Activated effector memory CD4-positive, alpha-beta T cell treated with Interleukin-2 at 50 U/mL for 16 hours (primary cell): ENCODE data around the gene AHRR.

Experiments used
- DNase-seq: peaks from one replicate; pipeline ENCODE4 v3.0.0-alpha.2; 2020

AHRR gene

DNA sequence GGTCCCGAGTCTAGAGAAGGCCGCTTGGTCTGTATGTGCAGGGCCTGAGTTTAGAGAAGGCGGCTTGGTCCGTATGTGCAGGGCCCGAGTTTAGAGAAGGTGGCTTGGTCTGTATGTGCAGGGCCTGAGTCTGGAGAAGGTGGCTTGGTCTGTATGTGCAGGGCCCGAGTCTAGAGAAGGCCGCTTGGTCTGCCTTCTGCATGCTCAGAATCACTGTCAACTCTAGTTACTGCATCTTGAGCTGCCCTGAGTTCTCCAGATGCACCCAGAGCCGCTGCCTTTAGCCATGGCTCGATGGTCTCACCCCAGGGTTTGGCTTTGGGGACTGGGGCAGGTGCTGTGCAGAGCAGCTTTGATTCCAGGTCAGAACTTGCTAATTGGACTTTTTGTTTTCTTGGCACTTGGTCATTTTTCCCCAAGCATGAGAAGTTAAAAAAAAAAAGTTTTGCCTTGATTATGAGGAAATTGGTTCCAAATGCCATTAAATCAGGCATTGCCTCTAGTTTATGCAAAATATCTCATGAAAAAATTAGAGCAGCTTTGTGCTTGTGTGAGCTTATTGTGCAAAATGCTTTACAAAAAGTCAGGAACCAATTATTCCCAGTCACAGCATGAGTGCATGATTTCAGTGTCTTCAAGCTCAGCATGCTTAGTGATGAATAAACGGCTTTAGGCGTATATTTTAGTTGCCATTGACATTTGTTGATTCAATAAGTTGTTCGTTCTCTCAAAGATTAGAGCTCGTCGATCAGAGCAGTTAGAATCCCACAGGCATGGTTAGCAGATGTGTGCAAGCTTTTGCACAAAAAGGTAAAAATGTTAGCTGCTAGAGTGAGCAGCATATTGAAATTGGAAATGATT, 96.0 kb downstream of the AHRR start:
- no peak for DNase-seq

DNA sequence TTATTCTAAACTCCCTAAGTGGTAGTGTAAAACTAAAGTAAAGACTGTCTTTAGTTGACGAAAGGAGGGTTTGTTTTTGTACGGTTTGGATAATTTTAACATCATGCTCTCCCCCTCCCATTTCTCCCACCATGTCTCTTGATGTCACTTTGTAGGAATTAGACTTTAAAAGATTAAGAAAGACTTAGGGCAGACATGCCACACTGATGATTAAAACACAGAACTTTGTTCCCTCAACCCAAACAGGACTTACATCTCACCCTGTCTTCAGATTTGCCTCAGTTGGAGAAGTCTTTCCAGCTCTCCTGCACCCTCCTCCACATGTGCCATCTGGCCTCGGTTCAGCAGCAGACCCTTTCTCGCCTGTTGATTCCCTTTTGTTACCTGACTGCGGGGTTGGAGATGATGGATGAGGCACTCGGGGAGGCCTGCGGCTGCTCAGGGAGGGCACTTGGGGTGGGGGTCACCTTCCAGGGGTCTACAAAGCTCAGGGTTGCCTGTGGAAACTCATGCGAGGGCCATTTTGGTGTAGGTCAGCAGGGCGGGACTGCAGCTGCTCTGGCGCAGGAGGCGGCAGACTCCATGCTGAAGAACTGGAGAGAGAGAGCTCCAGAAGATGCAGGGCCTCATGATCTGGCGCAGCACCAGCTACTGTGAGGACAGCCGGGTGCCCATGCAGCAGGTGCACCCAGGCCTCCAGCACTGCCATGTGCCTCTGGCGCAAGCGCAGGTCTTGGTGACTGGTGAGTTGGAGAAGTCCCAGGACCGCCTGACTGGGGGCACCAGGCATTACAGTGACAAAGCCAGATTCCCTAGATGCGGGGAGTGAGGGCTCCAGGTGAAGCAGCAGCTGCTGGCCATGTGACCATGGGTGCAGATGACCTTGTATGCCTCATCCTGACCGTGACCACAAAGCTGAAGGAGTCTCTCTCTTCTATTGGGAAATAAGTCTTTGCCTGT, 96.9 kb downstream of the AHRR start:
- DNase-seq = no peak

DNA sequence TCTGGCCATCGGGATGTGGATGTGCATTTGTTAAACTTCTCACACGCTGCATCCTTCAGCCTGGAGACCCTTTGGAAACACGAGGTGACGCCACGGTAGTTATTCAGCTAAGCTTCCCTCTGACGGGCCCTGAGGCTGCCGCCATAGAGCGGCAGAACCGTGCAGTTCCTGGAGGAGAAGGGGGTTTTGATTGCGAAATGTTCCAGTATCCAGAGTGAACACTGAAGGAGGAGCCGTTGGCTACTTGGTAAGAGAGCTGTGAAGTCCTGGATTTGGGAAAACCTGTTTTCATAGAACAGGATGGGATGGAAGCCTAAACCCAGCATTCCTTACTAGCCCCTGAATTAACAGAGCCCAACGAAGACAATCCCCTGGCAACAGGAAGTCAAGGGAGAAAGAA, 98.5 kb downstream of the AHRR start:
- DNase-seq = no peak

DNA sequence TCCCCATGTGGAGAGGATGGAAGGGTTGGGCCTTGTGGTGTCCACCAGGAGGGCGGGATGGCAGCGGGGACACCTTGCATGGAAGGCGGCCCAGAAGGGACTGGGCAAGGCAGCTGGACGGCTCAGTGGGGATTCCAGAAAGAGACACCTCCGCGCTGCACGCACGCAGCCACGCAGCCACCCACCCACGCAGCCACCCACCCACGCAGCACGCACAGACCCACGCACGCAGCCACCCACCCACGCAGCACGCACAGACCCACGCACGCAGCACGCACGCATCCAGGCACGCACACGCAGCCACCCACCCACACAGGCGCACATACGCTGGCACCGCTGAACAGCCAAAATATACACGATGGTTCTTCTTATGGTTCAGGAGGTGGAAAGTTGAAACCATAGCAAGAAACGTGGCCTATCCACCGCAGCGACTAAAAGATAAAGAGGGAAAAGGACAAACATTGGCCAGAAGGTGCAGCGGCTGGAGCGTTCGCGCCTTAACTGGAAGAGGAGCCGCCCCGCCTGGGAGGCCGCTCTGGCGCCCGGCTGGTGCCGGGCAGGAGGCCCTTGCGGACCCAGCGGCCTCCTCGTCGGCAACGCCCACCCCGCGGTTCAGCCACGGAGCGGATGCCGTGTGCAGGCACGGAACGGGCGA, 99.2 kb downstream of the AHRR start:
- no peak for DNase-seq

DNA sequence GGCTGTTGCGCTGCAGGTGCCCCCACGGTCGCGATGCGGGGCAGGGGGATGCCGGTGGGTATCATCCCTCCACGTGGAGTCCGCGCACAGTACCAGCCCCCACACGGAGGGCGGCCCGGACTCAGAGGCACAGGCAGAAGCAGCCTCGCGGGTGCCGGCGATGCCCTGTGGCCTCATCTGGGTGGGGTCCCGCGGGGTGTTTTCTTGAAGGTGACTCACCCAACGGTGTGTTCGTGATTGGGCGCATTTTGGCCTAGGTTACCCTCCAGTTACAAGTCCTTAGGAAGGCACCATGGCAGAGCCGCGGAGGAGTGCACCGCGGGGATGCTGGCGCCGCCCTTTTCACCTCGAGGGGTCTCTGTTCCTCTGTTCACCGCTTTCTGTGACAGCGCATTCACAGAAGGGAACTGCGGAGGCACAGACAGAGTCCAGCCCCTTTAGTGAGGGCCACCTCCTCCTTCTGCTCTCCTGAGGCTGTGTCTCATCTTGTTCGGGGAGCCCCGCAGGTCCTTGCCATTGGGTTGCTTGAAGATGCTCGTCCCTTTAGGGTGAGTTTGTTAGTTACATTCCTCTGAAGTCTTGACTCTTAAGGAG, 99.9 kb downstream of the AHRR start:
- no peak for DNase-seq

DNA sequence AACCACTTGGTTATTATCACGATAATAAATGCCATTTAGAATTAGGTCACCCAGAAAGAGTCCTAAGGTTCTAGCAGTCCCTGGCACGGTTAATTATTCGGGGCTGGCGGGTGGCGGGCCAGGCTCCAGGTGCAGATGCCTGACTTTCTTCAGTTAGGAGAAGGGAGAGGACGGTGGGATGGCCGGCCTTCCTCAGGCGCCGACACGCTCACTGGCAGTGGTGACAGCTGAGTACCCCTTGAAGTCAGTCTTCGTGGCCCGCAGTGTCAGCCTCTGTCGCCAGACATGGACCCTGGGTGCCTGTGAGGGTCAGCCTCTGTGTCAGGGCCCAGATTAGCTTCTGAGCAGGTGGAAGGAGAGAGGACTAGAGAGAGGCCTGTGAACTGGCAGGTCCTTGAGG, 100.4 kb downstream of the AHRR start:
- no peak for DNase-seq

DNA sequence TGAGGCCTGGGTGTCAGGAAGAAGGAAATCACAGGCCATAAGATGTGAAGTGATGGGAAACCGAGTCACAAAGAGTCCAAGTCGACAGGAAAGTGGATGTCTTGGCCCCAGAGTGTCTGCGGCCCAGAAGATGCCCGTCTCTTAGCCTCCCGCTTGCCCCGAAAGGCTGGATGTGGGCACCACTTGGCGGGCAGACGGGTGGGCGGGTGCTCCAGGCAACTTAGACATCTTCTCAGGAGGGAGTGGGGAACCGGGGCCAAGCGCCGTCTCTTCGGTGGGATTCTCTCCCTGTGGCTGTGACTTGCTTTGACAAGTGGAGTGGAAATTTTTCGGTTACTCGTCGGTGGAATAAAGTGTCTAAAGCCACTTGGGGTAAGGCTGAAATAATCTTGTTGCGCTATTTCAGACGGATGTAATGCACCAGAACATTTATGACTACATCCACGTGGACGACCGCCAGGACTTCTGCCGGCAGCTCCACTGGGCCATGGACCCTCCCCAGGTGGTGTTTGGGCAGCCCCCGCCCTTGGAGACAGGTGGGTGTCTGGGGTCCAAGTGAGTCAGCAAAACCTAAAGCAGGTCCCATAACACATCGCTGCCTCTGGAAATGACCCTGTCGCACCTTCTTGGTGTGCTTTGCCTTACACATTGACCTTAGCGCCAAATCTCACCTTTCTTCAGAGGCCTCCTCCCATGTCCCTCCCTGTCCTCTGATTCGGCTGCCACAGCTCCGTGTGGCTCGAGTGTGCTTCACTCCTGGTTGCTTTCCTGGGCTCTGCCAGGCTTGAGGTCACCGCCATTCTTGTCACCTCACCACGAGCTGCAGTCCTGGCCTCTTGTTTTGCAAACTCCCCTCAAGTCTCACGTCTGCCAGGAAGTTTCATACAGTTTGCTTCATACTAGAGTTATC, 101.1 kb downstream of the AHRR start:
- DNase-seq = no peak

DNA sequence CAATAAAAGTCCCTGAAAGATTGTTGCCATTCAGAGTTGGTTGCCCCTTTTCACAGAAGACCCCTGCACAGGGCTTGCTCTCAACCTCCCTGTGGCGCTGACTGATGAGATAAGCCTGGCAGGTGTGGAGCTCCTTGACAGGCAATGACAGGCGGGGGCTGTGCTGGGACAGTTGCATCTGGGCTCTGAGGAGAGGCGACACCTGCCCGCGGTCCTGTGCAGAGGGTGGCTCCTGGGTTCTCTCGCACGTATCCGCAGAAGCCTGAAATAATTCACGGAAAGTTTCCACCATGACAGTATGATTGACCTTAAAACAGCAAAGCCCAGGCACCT, 101.7 kb downstream of the AHRR start:
- no peak for DNase-seq

DNA sequence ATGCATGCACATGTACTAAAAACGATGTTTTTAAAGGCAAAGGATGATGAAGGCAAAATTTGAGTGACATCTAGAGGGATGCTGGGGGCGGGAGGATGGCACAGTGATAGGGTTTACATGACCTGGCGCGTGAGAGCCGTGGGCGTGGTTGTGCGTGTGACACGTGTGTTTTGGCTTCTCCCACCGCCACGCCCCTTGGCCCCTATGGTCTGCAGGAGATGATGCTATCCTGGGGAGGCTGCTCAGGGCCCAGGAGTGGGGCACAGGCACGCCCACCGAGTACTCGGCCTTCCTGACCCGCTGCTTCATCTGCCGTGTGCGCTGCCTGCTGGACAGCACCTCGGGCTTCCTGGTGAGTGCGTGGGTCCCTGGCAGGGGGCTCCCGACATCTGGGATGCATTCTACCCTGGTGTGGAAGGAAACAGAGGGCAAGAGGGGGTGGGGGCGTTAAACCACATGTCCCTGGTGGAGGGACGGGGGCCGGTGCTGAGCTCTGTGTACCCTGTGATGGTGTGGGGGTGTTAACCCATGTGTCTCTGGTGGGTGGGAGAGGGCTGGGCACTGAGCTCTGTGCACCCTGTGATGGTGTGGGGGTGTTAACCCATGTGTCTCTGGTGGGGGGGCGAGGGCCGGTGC, 102.2 kb downstream of the AHRR start:
- DNase-seq = no peak

DNA sequence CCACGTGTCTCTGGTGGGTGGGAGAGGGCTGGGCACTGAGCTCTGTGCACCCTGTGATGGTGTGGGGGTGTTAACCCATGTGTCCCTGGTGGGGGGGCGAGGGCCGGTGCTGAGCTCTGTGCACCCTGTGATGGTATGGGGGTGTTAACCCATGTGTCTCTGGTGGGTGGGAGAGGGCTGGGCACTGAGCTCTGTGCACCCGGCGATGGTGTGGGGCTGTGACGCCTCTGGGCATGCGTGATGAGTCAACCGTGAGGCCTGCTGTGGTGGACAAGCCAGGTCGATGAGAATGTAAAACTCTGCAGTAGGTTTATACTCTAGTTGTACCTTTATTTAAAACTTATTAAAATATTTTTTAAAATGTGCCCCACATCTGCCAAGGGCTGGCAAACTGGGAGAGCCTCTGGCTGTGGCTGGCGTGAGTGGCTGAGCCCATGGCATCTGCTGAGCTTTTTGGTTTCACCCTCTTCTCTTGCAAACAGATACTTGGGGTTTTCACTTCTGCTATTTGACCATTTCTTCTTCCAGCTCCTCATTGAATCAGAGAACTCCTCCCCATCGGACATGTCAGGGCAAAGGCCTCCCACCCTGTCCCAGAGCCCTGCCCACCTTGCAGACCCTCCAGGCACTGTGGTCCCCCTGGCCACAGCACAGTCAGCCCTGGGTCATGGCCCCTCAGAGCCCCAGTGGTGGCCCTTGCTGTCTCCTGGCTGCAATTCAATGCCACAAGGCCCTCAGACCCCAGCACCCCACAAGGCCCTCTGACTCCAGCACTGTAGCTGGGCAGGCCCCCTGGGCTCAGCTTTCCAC, 103.0 kb downstream of the AHRR start:
- DNase-seq = no peak

DNA sequence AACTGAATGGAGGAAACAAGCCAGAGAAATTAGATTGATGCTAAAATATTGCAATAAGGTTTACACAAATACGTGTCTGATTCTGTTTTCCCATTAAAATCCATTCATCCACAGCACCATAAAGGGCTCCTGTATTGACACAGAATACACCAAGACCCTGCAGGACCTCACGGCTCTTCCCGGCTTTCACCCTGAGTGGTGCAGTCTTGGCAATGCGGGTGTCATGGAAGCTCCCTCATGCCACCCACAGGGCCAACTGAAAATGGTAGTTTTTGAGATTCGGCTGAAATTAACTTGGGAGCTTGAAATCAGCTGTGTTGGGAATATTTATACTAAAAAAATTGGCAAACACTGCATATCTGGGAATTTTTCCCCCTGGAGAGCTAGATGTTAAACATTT, 104.2 kb downstream of the AHRR start:
- DNase-seq = no peak

DNA sequence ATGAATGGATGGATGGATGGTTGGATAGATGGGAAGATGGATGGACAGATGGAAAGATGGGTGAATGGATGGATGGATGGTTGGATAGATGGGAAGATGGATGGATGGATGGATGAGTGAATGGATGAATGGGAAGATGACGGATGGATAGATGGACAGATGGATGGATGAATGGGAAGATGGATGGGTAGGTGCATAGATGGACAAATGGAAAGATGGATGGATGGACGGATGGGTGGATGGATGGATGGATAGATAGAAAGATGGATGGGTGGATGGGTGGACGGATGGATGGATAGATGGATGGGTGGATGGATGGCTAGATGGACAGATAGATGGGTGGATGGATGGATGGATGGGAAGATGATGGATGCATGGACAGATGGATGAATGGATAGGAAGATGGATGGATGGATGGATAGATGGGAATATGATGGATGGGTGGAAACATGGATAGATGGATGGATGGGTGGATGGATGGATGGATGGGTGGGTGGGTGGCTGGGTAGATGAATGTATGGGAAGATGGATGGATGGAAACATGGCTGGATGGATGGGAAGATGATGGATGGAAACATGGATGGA, 105.0 kb downstream of the AHRR start:
- no peak for DNase-seq

DNA sequence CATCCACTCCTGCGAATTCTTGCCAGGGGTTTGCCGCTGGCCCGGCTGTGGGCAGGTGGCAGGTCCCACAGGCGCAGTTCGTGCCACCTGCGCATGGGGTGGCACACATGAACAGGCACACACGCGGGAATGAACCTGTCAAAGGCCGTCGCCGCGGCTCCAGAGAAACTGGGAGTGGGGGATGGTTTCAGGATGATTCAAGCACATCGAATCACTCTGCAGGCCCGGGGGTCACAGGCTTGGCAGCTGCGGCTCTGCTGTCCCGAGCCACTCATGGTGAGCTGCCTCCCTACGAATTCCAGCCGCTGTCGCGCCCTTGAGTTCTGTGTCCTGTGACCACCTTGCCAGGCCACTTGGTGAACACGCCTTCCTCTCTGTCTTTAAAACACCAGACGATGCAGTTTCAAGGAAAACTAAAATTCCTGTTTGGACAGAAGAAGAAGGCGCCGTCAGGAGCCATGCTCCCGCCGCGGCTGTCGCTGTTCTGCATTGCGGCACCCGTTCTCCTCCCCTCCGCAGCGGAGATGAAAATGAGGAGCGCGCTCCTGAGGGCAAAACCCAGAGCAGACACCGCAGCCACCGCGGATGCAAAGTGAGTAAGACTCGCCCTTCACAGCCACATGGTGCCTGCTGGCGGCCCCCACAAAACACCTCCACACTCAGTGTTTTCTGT, 106.0 kb downstream of the AHRR start:
- no peak for DNase-seq

DNA sequence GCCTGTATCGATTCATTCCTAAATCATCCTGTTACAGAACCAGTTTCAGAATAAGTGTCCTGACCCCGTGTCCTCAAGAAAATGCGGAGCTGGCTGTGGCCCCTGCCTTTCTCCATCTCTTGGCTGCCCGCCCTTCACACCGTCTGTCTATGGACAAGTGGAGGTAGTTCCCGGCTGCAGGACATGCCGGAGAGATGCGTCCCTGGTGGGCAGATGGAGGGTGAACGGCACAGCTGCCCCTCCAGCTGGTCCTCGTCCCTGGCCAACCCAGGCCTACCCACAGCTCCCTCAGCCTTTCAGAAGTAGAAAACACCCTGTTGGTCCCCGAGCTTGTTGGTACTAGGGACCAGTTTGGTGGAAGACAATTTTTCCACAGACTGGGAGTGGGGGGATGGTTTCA, 106.7 kb downstream of the AHRR start:
- DNase-seq = no peak

DNA sequence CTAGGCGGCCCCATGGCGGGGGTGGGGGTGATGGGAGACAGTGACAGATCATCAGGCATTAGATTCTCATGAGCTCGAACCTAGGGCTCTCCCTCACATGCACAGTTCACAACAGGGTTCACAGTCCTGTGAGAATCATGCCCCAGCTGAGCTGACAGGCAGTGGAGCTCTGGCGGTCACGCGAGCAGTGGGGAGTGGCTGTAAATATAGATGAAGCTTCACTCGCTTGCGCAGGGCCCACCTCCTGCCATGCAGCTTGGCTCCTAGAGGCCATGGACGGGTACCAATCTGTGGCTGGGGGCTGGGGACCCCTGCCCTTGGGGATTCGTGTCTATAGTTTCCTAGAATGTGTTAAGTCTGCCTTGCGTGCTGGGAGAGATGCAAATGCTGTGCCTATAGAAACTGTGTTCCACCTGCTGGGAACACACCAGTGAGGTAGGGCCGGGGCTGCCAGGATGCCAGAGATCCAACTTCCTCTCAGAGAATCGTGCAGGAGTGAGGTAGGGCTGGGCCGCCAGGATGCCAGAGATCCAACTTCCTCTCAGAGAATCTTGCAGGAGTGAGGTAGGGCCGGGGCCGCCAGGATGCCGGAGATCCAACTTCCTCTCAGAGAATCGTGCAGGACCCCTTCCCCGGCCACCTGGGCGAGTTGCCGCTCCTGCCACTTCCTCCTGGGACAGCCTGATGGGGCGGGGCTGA, 107.4 kb downstream of the AHRR start:
- no peak for DNase-seq

DNA sequence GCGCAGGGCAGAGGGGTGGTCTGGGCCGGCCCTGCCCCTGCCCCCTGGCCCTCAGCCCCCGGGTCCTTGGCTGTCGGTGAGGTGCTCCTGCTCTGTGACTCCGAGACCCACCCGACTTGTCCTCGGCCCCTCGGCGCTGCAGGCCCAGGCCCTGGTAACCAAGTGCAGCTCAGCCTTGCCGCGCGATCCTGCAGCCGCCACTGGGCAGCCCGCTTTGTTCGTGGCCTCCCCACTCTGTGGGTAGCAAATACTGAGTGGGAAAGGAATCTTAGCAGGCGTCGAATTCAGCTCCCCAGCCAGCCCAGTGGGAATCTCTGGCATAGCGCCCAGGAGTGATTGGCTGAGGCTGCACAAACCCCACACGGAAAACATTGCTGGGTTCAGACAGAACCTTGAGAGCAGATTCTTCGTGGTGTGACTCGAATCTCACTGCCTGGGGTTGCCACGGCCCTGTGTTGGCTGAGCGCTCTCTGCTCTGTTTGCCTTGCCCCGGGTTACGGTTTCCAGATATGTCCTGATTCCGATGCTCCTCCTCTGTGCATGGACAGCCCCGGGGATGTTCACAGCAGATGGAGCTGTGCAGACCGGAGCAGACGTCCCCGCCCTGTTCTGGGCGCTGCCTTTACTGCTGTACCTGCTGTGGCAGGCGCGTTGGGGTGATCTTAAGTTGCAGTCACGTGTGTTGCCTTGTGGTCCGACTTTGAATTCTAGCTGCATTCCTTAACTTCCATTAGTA, 108.1 kb downstream of the AHRR start:
- no peak for DNase-seq

DNA sequence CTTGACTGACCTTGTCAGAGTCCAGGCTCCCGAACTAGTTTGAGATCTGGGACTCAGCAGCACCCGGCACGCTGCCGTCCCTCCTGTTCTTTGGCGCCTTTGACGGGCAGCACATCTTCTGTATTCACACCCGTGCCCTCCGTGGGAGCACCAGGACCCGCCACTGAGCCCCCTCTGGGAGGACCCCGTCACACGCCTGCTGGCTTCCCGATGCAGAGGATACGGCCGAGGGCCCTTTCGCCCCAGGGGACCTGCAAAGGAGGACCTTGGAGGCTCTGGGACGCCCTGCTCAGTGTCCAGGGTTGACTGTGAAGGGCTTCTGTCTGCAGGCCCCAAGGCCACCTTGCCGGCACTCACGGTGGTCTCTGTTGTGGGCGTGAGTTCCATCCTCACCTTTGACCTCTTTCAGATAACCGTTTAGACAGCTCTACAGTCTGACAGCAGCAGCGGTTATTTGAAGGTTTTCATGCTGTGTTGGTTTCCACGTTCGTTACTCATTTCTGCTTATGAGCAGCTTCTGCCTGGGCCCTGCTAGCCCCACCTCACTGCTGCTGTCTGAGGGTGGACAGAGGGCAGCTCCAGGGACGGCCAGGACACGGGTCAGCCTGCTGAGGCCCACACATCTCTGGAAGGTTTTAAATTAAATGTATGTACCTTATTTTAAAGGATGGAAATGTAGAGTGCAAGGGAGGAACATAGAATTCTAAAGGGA, 108.9 kb downstream of the AHRR start:
- no peak for DNase-seq
